HEK293 (cell line): ENCODE data around the gene BAZ1A.

Experiments used
- CTCF ChIA-PET: fragments of 350-600 bp; formaldehyde crosslinking; extraction: SDS; loops from one replicate; lab custom pipeline; 2021; ENCODE audit warnings: antibody characterized with exemption; lab: Yijun Ruan, JAX
- POLR2A ChIA-PET: fragments of 300-600 bp; formaldehyde crosslinking; extraction: SDS; loops from one replicate; lab custom pipeline; 2020; ENCODE audit warnings: antibody characterized with exemption, inconsistent platforms; lab: Yijun Ruan, JAX
- H3K27ac ChIP-seq: fragments of 200-500 bp; sonication (Bioruptor generic); 2 replicates; pipeline ENCODE4 v1.5.1; 2014; ENCODE audit warnings: low read depth, low read length, control low read depth, inconsistent platforms; ENCODE audit errors: extremely low read depth
- H3K36me3 ChIP-seq, 2 experiments: fragments of 200-500 bp in 1 of 2; sonication (Bioruptor generic) in 1 of 2; 1 replicate in 1 of 2; 2 replicates in 1 of 2; pipeline ENCODE4 v1.5.1; 2014 to 2017; ENCODE audit warnings: inconsistent platforms in 2 of 2, low read length in 2 of 2; ENCODE audit not compliant: control insufficient read depth in 2 of 2, insufficient read depth in 1 of 2
- H3K4me1 ChIP-seq: fragments of 200-500 bp; sonication (Bioruptor generic); 2 replicates; pipeline ENCODE4 v1.5.1; 2014; ENCODE audit warnings: mild to moderate bottlenecking, low read length, inconsistent platforms; ENCODE audit not compliant: control insufficient read depth, insufficient read depth
- H3K4me3 ChIP-seq: 2 replicates; pipeline ENCODE4 v1.5.1; 2011; ENCODE audit warnings: low read depth, mild to moderate bottlenecking, control low read depth, low read length, moderate library complexity
- H3K9me3 ChIP-seq: fragments of 200-500 bp; sonication (Bioruptor generic); 2 replicates; pipeline ENCODE4 v1.5.1; 2014; ENCODE audit warnings: low read depth, low read length, inconsistent platforms; ENCODE audit not compliant: control insufficient read depth, insufficient read depth
- AEBP2 ChIP-seq: fragments of 450-650 bp; formaldehyde crosslinking; IDR thresholded peaks from 2 replicates; pipeline ENCODE4 v1.5.1; 2016; ENCODE audit warnings: missing biosample characterization, missing genetic modification characterization, borderline replicate concordance
- ELK4 ChIP-seq: IDR thresholded peaks from 2 replicates; pipeline ENCODE4 v1.6.1; 2011; ENCODE audit warnings: mild to moderate bottlenecking, low read depth, low read length, borderline replicate concordance
- GFI1B ChIP-seq: fragments of 450-650 bp; formaldehyde crosslinking; IDR thresholded peaks from 2 replicates; pipeline ENCODE4 v1.5.1; 2016; ENCODE audit warnings: missing biosample characterization, missing genetic modification characterization
- SP7 ChIP-seq: fragments of 450-650 bp; formaldehyde crosslinking; IDR thresholded peaks from 2 replicates; pipeline ENCODE4 v1.5.1; 2016; ENCODE audit warnings: missing biosample characterization, missing genetic modification characterization
- ZBTB8A ChIP-seq: fragments of 450-650 bp; formaldehyde crosslinking; IDR thresholded peaks from 2 replicates; pipeline ENCODE4 v1.5.1; 2016; ENCODE audit warnings: missing biosample characterization, missing genetic modification characterization
- ZNF214 ChIP-seq: fragments of 450-650 bp; formaldehyde crosslinking; IDR thresholded peaks from 2 replicates; pipeline ENCODE4 v1.5.1; 2017; ENCODE audit warnings: missing biosample characterization, mild to moderate bottlenecking, missing genetic modification characterization, borderline replicate concordance
- ZNF350 ChIP-seq: fragments of 450-650 bp; formaldehyde crosslinking; IDR thresholded peaks from 2 replicates; pipeline ENCODE4 v1.5.0; 2017; ENCODE audit warnings: missing biosample characterization, mild to moderate bottlenecking, missing genetic modification characterization
- ZNF37A ChIP-seq: fragments of 450-650 bp; IDR thresholded peaks from 2 replicates; pipeline ENCODE4 v1.5.1; 2018; ENCODE audit warnings: missing biosample characterization, missing genetic modification characterization
- ZNF416 ChIP-seq: fragments of 450-650 bp; formaldehyde crosslinking; IDR thresholded peaks from 2 replicates; pipeline ENCODE4 v1.5.1; 2016; ENCODE audit warnings: missing biosample characterization, missing genetic modification characterization
- ZNF544 ChIP-seq: fragments of 450-650 bp; formaldehyde crosslinking; IDR thresholded peaks from 2 replicates; pipeline ENCODE4 v1.5.0; 2017; ENCODE audit warnings: missing biosample characterization, missing genetic modification characterization
- ZNF791 ChIP-seq: fragments of 450-650 bp; formaldehyde crosslinking; IDR thresholded peaks from 2 replicates; pipeline ENCODE4 v1.5.1; 2016; ENCODE audit warnings: missing biosample characterization, missing genetic modification characterization
- ZSCAN5A ChIP-seq: fragments of 450-650 bp; formaldehyde crosslinking; IDR thresholded peaks from 2 replicates; pipeline ENCODE4 v1.5.1; 2016; ENCODE audit warnings: missing biosample characterization, missing genetic modification characterization
- TF ChIP-seq, protein P1 (sequence below): fragments of 450-650 bp; formaldehyde crosslinking; IDR thresholded peaks from 2 replicates; pipeline ENCODE4 v1.5.1; 2016; ENCODE audit warnings: missing biosample characterization, missing genetic modification characterization, borderline replicate concordance
- TF ChIP-seq, protein P2 (sequence below): fragments of 450-650 bp; formaldehyde crosslinking; IDR thresholded peaks from 2 replicates; pipeline ENCODE4 v1.5.1; 2016; ENCODE audit warnings: missing biosample characterization, missing genetic modification characterization
- TF ChIP-seq, protein P3 (sequence below): fragments of 450-650 bp; formaldehyde crosslinking; IDR thresholded peaks from 2 replicates; pipeline ENCODE4 v1.5.1; 2017; ENCODE audit warnings: missing biosample characterization, missing genetic modification characterization
- TF ChIP-seq, protein P4 (sequence below): fragments of 450-650 bp; formaldehyde crosslinking; IDR thresholded peaks from 2 replicates; pipeline ENCODE4 v1.5.1; 2016; ENCODE audit warnings: missing biosample characterization, missing genetic modification characterization
- TF ChIP-seq, protein P5 (sequence below): fragments of 450-650 bp; formaldehyde crosslinking; IDR thresholded peaks from 2 replicates; pipeline ENCODE4; 2016; ENCODE audit warnings: missing biosample characterization, missing genetic modification characterization

The BAZ1A gene

GRCh38 chr14:34913619-34914018 is 38.5 kb upstream of the BAZ1A start:
- ChIA-PET CTCF (no interaction called here), POLR2A (interaction anchor here (0.7 kb wide), 1 partner anchor 100 kb away, joined by 7 read pairs; no protein-coding TSS in a partner anchor)
- TF ChIP-seq ZNF544 (tag by site-specific recombination) (no peak), ZNF791 (tag by site-specific recombination) (no peak), ZSCAN5A (tag by site-specific recombination) (no peak), ZNF416 (no peak), AEBP2 (tag by site-specific recombination) (no peak)
- TF ChIP-seq, protein P1, sequence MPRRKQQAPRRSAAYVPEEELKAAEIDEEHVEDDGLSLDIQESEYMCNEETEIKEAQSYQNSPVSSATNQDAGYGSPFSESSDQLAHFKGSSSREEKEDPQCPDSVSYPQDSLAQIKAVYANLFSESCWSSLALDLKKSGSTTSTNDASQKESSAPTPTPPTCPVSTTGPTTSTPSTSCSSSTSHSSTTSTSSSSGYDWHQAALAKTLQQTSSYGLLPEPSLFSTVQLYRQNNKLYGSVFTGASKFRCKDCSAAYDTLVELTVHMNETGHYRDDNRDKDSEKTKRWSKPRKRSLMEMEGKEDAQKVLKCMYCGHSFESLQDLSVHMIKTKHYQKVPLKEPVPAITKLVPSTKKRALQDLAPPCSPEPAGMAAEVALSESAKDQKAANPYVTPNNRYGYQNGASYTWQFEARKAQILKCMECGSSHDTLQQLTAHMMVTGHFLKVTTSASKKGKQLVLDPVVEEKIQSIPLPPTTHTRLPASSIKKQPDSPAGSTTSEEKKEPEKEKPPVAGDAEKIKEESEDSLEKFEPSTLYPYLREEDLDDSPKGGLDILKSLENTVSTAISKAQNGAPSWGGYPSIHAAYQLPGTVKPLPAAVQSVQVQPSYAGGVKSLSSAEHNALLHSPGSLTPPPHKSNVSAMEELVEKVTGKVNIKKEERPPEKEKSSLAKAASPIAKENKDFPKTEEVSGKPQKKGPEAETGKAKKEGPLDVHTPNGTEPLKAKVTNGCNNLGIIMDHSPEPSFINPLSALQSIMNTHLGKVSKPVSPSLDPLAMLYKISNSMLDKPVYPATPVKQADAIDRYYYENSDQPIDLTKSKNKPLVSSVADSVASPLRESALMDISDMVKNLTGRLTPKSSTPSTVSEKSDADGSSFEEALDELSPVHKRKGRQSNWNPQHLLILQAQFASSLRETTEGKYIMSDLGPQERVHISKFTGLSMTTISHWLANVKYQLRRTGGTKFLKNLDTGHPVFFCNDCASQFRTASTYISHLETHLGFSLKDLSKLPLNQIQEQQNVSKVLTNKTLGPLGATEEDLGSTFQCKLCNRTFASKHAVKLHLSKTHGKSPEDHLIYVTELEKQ (tag by site-specific recombination) = no peak
- H3K4me3 ChIP-seq = no peak overlapping the region
- no peaks in the 10 kb centered on the region for H3K4me1 ChIP-seq
- H3K36me3 ChIP-seq = no peaks in the 10 kb centered on the region
- no peak overlapping the region for H3K27ac ChIP-seq
- no peaks in the 10 kb centered on the region for H3K9me3 ChIP-seq

DNA sequence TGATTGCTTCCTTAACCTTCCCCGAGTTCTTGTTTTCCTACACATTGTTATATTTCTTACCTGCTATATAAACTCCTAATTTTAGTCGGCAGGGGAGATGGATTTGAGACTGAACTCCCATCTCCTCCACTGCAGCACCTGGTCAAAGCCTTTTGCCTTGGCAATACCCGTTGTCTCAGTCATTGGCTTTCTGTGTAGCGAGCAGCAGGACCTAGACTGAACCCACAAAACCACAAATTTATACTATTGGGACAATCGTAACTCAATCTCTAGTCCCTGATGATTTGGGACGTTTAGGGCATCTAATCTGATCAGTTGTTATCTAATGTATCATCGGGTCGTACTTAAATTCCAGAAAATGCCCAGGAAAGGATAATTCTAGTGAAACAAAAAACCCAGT is 37.8 kb upstream of the BAZ1A start:
- H3K9me3 ChIP-seq = no peaks in the 10 kb centered on the region
- no peak overlapping the region for H3K27ac ChIP-seq
- H3K36me3 ChIP-seq = no peaks in the 10 kb centered on the region
- ChIA-PET CTCF (no interaction called here), POLR2A (interaction anchor here (0.7 kb wide), 1 partner anchor 100 kb away, joined by 7 read pairs; no protein-coding TSS in a partner anchor)
- H3K4me3 ChIP-seq = no peak overlapping the region
- no peaks in the 10 kb centered on the region for H3K4me1 ChIP-seq
- TF ChIP-seq, protein P2, sequence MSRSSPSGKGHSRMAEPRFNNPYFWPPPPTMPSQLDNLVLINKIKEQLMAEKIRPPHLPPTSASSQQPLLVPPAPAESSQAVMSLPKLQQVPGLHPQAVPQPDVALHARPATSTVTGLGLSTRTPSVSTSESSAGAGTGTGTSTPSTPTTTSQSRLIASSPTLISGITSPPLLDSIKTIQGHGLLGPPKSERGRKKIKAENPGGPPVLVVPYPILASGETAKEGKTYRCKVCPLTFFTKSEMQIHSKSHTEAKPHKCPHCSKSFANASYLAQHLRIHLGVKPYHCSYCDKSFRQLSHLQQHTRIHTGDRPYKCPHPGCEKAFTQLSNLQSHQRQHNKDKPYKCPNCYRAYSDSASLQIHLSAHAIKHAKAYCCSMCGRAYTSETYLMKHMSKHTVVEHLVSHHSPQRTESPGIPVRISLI = no peak
- TF ChIP-seq ZBTB8A (no peak), SP7 (tag by site-specific recombination) (no peak), ZNF37A (no peak), ZNF214 (tag by site-specific recombination) (no peak), ZNF350 (tag by site-specific recombination) (no peak), ELK4 (no peak), GFI1B (tag by site-specific recombination) (no peak)
- TF ChIP-seq, protein P3, sequence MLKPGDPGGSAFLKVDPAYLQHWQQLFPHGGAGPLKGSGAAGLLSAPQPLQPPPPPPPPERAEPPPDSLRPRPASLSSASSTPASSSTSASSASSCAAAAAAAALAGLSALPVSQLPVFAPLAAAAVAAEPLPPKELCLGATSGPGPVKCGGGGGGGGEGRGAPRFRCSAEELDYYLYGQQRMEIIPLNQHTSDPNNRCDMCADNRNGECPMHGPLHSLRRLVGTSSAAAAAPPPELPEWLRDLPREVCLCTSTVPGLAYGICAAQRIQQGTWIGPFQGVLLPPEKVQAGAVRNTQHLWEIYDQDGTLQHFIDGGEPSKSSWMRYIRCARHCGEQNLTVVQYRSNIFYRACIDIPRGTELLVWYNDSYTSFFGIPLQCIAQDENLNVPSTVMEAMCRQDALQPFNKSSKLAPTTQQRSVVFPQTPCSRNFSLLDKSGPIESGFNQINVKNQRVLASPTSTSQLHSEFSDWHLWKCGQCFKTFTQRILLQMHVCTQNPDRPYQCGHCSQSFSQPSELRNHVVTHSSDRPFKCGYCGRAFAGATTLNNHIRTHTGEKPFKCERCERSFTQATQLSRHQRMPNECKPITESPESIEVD (tag by site-specific recombination) = no peak
- TF ChIP-seq, protein P4, sequence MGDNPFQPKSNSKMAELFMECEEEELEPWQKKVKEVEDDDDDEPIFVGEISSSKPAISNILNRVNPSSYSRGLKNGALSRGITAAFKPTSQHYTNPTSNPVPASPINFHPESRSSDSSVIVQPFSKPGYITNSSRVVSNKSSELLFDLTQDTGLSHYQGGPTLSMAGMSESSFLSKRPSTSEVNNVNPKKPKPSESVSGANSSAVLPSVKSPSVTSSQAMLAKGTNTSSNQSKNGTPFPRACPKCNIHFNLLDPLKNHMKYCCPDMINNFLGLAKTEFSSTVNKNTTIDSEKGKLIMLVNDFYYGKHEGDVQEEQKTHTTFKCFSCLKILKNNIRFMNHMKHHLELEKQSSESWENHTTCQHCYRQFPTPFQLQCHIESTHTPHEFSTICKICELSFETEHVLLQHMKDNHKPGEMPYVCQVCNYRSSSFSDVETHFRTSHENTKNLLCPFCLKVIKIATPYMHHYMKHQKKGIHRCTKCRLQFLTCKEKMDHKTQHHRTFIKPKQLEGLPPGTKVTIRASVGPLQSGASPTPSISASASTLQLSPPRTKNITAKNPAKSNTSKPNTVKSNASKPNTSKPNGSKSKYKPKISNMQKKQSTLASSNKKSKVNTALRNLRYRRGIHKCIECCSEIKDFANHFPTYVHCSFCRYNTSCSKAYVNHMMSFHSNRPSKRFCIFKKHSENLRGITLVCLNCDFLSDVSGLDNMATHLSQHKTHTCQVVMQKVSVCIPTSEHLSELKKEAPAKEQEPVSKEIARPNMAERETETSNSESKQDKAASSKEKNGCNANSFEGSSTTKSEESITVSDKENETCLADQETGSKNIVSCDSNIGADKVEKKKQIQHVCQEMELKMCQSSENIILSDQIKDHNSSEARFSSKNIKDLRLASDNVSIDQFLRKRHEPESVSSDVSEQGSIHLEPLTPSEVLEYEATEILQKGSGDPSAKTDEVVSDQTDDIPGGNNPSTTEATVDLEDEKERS (tag by site-specific recombination) = no peak
- TF ChIP-seq, protein P5, sequence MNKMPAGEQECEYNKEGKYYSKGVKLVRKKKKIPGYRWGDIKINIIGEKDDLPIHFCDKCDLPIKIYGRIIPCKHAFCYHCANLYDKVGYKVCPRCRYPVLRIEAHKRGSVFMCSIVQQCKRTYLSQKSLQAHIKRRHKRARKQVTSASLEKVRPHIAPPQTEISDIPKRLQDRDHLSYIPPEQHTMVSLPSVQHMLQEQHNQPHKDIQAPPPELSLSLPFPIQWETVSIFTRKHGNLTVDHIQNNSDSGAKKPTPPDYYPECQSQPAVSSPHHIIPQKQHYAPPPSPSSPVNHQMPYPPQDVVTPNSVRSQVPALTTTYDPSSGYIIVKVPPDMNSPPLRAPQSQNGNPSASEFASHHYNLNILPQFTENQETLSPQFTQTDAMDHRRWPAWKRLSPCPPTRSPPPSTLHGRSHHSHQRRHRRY = no peak
